PC-3 (cell line): ENCODE measurements around the gene TAGLN. TPM values are rescaled to one million over a fixed set of nuclear protein-coding genes. Genes with fewer than 3 reads are reported as not detected.

Experiments used
- ATAC-seq: fragments of 200-7000 bp; cut with Tn5 transposase; 2 replicates; pipeline ENCODE4 v1.9.1; 2020; ENCODE audit warnings: mild to moderate bottlenecking, moderate library complexity
- BruUV-seq: library from RNA; stranded (reverse); fragments of 400-500 nt; replicated peaks from 2 replicates; lab custom pipeline; 2021; lab: Mats Ljungman, UMichigan
- CTCF ChIA-PET: fragments of 300-600 bp; sonication (Branson Sonifier 250); formaldehyde crosslinking; loops from one replicate; lab custom pipeline; 2022; ENCODE audit warnings: antibody characterized with exemption; lab: Charles Lee
- POLR2A ChIA-PET: fragments of 300-600 bp; sonication (Branson Sonifier 250); formaldehyde crosslinking; loops from one replicate; lab custom pipeline; 2022; ENCODE audit warnings: antibody characterized with exemption; ENCODE audit not compliant: unreplicated experiment; lab: Charles Lee
- DNase-seq: peaks from one replicate; pipeline ENCODE4 v3.0.0-alpha.2; 2015
- H2AFZ ChIP-seq: fragments of 300-600 bp; sonication (generic); 2 replicates; pipeline ENCODE4 v1.6.0; 2016; ENCODE audit warnings: antibody characterized with exemption, low read length
- H3F3A ChIP-seq: fragments of 300-600 bp; sonication (generic); one replicate; pipeline ENCODE4 v1.6.0; 2017; ENCODE audit warnings: antibody characterized with exemption, low read length, control low read depth, mild to moderate bottlenecking; ENCODE audit not compliant: unreplicated experiment
- H3K27ac ChIP-seq: fragments of 300-600 bp; sonication (generic); 2 replicates; pipeline ENCODE4 v1.5.1; 2016; ENCODE audit warnings: mild to moderate bottlenecking, low read length
- H3K27me3 ChIP-seq: fragments of 300-600 bp; sonication (generic); 2 replicates; pipeline ENCODE4 v1.6.1; 2016; ENCODE audit warnings: low read length, mixed read lengths
- H3K36me3 ChIP-seq: fragments of 300-600 bp; sonication (generic); 2 replicates; pipeline ENCODE4 v1.6.1; 2016; ENCODE audit warnings: low read depth, mixed run types, low read length, mixed read lengths
- H3K4me1 ChIP-seq: fragments of 300-600 bp; sonication (generic); 2 replicates; pipeline ENCODE4 v1.5.1; 2016; ENCODE audit warnings: low read length; ENCODE audit not compliant: insufficient read depth
- H3K4me2 ChIP-seq: fragments of 300-600 bp; sonication (generic); 2 replicates; pipeline ENCODE4 v1.6.0; 2016; ENCODE audit warnings: low read length
- H3K4me3 ChIP-seq: fragments of 300-600 bp; sonication (generic); 2 replicates; pipeline ENCODE4 v1.5.1; 2016; ENCODE audit warnings: mild to moderate bottlenecking, low read length, mixed read lengths
- H3K79me2 ChIP-seq: fragments of 300-600 bp; sonication (generic); 2 replicates; pipeline ENCODE4 v1.6.1; 2017; ENCODE audit warnings: low read length, mixed read lengths
- H3K9ac ChIP-seq: fragments of 300-600 bp; sonication (generic); 2 replicates; pipeline ENCODE4 v1.6.0; 2016; ENCODE audit warnings: mild to moderate bottlenecking, low read length
- H3K9me2 ChIP-seq: fragments of 300-600 bp; sonication (generic); replicated peaks from 2 replicates; pipeline ENCODE4 v1.6.1; 2016; ENCODE audit warnings: mixed run types, low read length, mixed read lengths
- H3K9me3 ChIP-seq: fragments of 300-600 bp; sonication (generic); 2 replicates; pipeline ENCODE4 v1.6.1; 2016; ENCODE audit warnings: low read length, mixed read lengths
- H4K20me1 ChIP-seq: fragments of 300-600 bp; sonication (generic); 2 replicates; pipeline ENCODE4 v1.6.1; 2016; ENCODE audit warnings: low read length, mixed read lengths
- CTCF ChIP-seq: fragments of 300-600 bp; sonication (generic); conservative IDR thresholded peaks from 2 replicates; pipeline ENCODE4 v1.5.1; 2017; ENCODE audit warnings: antibody characterized with exemption, low read depth, mild to moderate bottlenecking, low read length
- EZH2 ChIP-seq: fragments of 300-600 bp; sonication (generic); IDR thresholded peaks from one replicate; pipeline ENCODE4 v1.6.1; 2017; ENCODE audit warnings: antibody characterized with exemption, mild to moderate bottlenecking, low read length; ENCODE audit not compliant: unreplicated experiment
- EZH2phosphoT487 ChIP-seq: fragments of 300-600 bp; sonication (generic); IDR thresholded peaks from 2 replicates; pipeline ENCODE4 v1.6.1; 2018; ENCODE audit warnings: mild to moderate bottlenecking, antibody characterized with exemption, low read length, borderline replicate concordance
- intact Hi-C: fragments of 100-400 bp; cut with micrococcal nuclease; formaldehyde crosslinking; loops from 2 replicates; pipeline ENCODE4 v1.9.0; 2023
- total RNA-seq: library from RNA; depleted of rRNA; stranded (reverse); fragments of >200 nt; gene quantifications from 2 replicates; pipeline ENCODE4 v1.2.3, GENCODE V29; 2014

The TAGLN gene
- total RNA-seq, 1 experiment from 2014 or later: 10.3 TPM

GRCh38 chr11:117172724-117173421, 26.3 kb upstream of the TAGLN start:
- Histone ChIP-seq H3K4me3 (no peak overlapping the region), H3K27me3 (no peaks in the 10 kb centered on the region), H3K27ac (no peak overlapping the region), H2AFZ (no peak overlapping the region), H3K9me3 (no peaks in the 10 kb centered on the region), H3F3A (peaks cover 4% of the 10 kb centered on the region), H3K4me2 (no peak overlapping the region), H3K79me2 (no peaks in the 10 kb centered on the region; the same call in 1 of the 2 replicates), H4K20me1 (no peaks in the 10 kb centered on the region), H3K4me1 (peaks cover 8% of the 10 kb centered on the region), H3K9ac (no peak overlapping the region), H3K9me2 (no peaks in the 10 kb centered on the region), H3K36me3 (peaks cover 25% of the 10 kb centered on the region)
- CTCF ChIA-PET: no interaction called here
- intact Hi-C loops: no loop called here
- BruUV-seq: no TSS peak
- no peak for DNase-seq
- ATAC-seq: no peak
- POLR2A ChIA-PET: interaction anchor here (0.6 kb wide), 1 partner anchor 315 kb away, joined by 3 read pairs; no protein-coding TSS in a partner anchor
- TF ChIP-seq CTCF: no peak
- TF ChIP-seq EZH2phosphoT487: no peak
- no peak for TF ChIP-seq EZH2

GRCh38 chr11:117175104-117175503, 24.1 kb upstream of the TAGLN start:
- DNase-seq (no peak), ATAC-seq (no peak)
- Histone ChIP-seq H3K4me1 (peaks cover 23% of the 10 kb centered on the region), H3K9me3 (no peaks in the 10 kb centered on the region), H3K27ac (no peak overlapping the region), H3K4me3 (no peak overlapping the region), H3K79me2 (no peaks in the 10 kb centered on the region), H4K20me1 (no peaks in the 10 kb centered on the region), H3K9ac (no peak overlapping the region), H2AFZ (no peak overlapping the region), H3K27me3 (no peaks in the 10 kb centered on the region), H3K36me3 (peaks cover 9% of the 10 kb centered on the region), H3K9me2 (no peaks in the 10 kb centered on the region), H3F3A (peaks cover 4% of the 10 kb centered on the region), H3K4me2 (no peak overlapping the region)
- ChIA-PET POLR2A (no interaction called here), CTCF (no interaction called here)
- intact Hi-C loops: loop anchor here (5.0 kb wide), 1 partner anchor 33 kb away; the partner anchor contains the start of gene PAFAH1B2
- TF ChIP-seq CTCF: no peak
- TF ChIP-seq EZH2phosphoT487: no peak
- TF ChIP-seq EZH2: no peak
- no TSS peak for BruUV-seq

- H3K36me3 ChIP-seq: peaks cover 4% of the 10 kb centered on the region
- POLR2A ChIA-PET: no interaction called here
- intact Hi-C loops: loop anchor here (5.0 kb wide), 1 partner anchor 33 kb away; the partner anchor contains the start of gene PAFAH1B2
- H3K9ac ChIP-seq: no peak overlapping the region
- CTCF ChIA-PET: no interaction called here
- peaks cover 4% of the 10 kb centered on the region for H3F3A ChIP-seq
- H3K79me2 ChIP-seq: no peaks in the 10 kb centered on the region
- H2AFZ ChIP-seq: no peak overlapping the region
- peaks cover 24% of the 10 kb centered on the region for H3K4me1 ChIP-seq
- DNase-seq (no peak), ATAC-seq (no peak)
- H3K4me2 ChIP-seq: no peak overlapping the region
- no peaks in the 10 kb centered on the region for H4K20me1 ChIP-seq
- TF ChIP-seq CTCF: no peak
- TF ChIP-seq EZH2phosphoT487: no peak
- TF ChIP-seq EZH2: no peak
- H3K27ac ChIP-seq: no peak overlapping the region
- no peaks in the 10 kb centered on the region for H3K9me2 ChIP-seq
- H3K27me3 ChIP-seq: no peaks in the 10 kb centered on the region
- H3K4me3 ChIP-seq: no peak overlapping the region
- BruUV-seq: no TSS peak
- no peaks in the 10 kb centered on the region for H3K9me3 ChIP-seq
Measured at GRCh38 chr11:117175781-117176180, 23.4 kb upstream of the TAGLN start.
